Fibroblast of upper back skin (primary cell): ENCODE results near the gene FOXJ3.
A peak's percentile ranks its signal among the peaks of the same experiment; 100 is the strongest.

Experiments
- DNase-seq: peaks from one replicate; pipeline ENCODE4 v3.0.0-alpha.2; 2013

The FOXJ3 gene

DNA sequence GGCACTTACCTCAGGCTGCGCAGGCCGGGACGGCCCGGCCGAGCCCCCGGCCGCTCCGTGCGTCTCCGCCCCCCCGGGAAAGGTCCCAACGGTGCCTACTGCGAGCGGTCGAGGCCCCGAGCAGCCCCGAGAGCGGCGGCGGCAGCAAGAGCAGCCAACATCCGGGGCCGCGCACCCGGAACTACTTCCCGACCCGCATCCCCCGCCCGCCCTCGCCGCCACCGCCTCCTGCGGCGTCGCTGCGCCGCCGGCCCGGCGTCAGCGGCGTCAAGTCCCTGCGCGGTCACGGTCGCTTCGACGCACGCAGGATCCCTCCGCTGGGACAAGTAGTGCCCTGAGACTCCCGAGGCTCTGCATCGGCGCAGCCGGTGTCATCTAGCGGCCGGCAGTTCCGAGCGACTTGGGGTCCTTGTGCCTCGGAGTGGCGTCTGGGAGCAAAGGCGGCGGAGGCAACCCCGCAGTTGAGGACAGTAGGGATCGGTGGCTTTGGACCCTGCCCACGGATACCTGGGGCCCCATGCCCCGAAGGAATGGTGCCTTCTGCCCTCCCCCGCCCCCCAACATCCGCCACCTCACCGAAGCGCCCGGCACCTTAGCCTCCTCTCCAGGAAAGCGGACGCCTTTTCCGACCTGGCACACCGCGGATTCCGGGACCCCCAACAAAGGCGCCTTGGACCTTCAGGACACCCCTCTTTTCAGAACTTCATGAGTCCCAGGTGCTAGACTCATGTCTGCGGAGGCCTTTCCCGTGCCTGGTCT is at the start of gene FOXJ3:
TSS of gene FOXJ3 (minus strand) at position 186 of the 759 bp plus-strand sequence. CDS start 24,142 bp downstream, outside the sequence.
- peak; percentile 94 for DNase-seq

DNA sequence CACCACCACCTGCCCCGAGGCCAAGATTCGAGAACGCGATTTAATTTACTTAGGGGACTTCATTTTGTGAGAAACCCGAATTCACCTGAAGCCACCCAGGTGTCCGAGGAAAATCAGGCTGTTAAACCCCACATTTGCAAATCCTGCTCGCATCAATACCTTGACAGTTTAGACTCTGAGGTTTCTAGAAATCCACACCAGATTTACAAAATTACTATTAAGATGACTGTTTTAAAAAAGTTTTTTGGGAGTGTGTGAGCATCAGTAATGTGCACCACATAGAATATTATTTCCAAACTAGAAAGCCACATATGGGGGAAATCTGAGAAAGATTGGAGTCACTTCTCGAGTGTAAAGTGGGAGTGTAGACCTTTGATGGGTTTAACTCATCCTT is 46.2 kb upstream of the FOXJ3 start:
- no peak for DNase-seq

DNA sequence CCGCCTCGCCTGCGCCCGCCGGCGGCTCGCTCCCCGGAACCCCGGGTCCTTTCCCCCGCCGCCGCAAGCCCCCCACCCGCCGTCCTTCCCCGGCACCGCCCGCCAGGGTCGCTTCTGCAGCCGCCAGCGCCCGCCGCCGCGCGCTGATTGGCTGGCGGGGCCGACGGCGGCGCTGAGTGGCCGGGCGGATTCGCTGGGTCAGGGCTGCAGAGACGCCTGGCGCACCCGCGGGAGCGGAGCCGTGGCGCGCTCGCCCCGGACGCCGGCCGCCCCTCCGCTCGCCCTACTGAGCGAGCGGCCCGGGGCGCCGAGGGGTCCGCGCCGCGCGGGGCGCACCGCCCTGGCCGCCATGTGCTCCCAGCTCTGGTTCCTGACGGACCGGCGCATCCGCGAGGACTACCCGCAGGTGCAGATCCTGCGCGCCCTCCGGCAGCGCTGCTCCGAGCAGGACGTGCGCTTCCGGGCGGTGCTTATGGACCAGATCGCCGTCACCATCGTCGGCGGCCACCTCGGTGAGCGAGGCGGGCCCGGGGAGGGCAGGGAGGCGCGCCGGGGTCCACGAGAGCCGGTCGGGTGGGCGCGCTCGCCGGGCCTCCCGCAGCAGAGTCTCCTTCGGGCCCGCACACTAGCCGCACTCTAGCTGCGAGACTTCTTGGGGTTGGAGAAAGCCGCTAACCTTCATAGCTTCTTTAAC is 45.7 kb upstream of the FOXJ3 start, which contains the start of gene RIMKLA:
TSS of gene RIMKLA (plus strand) at position 207 of the 694 bp plus-strand sequence. CDS start at position 350, 143 bp downstream.
- peak; percentile 11 for DNase-seq

DNA sequence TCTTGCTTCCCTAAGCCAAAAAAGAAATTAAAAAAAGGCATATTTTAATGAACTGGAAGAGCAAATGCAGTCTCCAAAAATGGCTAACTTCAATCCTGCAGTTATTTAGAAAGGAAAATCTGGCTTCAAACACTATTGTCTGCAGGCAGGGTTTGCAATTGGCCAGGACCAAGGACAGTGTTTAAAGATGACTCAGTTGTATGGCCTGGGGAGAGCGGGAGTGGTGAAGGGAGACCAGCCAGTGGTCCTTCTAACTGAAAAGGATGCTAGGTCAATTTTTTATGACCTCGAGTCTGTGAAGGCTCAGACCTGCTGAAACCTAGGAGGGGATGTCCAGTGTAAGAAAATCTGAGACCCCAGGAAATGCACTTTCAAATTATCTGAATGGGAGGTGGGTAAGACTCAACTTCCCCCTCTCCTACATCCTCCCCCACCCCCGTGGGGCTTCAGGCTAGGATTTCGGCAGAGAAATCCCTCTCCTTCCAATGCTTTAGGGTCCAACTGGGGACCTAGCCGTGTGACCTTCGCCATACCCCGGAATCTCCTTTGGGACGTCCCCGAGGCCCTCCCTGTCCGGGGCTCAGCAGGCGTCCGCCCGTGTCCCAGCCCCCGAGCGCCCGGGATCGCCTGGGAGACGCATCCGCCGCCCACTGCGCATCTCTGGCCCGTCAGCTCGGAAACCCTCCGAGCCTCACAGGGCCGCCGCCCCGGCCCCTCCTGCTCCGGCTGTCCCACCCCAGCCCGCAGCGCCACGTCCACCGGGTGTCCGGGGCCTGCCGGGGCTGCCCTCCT is 45.0 kb upstream of the FOXJ3 start:
- peak; percentile 22 for DNase-seq

DNA sequence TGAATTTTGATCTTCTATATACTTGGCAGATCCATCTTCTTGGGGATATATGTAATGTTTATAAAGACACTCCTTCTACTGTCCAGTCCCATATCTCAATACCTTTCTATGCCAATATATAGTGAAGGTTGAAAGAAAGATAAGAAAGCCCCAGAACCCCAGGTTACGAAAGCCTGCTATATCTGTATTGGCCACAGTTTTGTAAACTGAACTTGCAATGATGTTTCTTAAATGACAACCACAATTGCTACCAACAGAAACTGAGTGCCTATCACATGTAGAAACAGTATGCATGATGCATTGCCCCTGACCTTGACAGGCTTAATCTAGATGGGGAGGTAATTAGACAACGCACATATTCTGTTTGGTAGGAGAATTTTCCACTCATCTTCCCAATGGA is 37.8 kb upstream of the FOXJ3 start:
- no peak for DNase-seq

DNA sequence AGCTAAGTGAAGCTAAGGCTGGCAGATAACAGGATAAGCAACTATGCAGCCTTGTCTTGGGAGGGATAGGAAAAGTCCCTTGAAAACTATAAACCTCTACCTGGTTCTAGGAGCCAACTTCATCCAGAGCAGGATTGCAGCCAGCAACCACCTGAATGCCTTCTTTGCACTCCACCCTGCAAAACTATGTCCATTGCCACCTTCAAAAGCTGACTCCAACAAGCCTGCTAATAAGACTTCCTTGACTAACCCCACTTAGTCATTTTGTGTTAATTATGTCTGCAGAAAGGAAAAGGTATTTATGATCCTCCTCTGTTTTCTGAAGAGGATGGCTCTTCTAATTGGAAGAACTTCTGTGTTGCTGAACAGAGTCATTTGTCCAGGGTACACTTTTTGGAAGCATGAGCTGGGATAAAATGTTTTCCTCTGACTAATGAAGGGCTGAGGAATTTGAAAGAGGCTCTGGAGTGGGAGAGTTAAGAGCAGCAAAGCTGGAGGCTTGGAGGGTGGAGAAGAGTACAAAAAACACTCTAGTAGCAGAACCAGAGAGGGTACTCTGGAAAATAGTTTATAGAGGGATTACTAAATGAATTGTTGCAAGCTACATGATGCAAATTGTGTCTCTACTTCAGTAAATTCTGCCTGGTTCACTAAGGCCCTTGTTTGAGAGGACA is 36.0 kb upstream of the FOXJ3 start:
- no peak for DNase-seq

DNA sequence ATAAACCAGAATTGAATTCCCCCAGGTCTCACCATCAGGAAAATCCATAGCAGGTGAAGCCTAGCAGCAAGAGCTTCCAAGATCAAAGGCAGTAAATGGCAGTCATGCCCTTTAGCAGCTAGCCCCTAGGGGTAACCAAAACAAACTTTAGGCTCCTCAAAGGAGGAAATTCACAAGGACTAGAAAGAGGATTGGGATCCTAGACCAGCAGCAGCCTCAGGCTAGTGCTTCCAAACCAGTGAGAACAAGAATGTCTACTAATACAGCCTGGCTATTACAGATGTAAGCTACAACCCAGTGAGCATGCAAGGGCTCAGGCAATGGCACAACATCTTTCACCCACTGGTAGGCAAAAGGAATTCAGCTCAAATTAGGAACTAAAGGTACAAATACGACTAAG is 34.4 kb upstream of the FOXJ3 start:
- no peak for DNase-seq

DNA sequence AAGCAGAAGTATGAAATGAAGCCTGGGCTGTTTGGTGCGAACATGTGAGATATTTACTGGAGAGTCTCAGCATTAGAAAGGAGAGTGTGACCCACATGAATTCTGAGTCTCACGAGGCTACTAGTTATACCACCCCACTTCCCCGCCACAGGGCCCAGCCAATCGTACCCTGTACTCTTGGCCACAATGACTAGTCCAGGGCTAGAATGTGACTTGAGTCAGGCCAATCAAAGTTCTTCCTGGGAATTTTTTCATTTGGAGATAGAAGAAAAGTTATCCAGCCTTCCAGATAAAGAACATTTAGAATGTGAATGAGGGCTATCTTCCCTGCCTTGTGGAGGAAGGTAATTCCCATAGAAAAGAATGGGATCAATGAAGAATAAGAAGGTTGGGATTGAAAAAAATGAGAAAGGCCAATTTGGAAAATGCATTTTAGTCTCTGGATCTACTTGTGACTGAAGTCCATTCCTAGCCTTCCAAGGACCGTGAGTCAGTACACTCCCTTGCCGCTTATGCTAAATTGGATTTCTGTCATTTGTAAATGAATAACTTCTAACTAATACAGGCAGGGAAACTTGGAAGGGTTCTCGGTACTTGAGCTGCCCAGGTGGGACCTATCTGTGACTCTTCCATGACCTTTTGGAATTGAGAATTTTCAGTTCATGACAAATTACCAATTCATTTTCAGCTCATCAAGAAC is 33.2 kb upstream of the FOXJ3 start:
- DNase-seq = no peak

DNA sequence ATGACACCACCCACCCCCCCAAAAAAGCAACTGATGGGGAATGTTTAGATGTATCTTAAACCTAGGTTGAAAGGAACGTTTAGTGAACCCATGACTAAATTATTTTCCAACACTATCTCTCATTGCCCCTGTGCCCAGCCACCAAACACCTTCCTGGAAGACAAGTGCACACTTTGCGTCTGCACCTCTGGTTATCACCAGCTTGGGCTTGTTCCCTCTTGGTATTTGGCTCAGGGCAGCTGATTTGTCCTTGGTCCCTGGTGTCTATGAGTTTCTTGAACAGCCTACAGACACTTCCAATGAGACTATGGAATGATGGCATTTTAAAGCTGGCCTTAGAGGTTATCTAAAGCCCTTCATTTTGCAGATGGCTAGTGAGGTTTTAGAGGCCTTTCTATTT is 30.1 kb upstream of the FOXJ3 start:
- DNase-seq = no peak

DNA sequence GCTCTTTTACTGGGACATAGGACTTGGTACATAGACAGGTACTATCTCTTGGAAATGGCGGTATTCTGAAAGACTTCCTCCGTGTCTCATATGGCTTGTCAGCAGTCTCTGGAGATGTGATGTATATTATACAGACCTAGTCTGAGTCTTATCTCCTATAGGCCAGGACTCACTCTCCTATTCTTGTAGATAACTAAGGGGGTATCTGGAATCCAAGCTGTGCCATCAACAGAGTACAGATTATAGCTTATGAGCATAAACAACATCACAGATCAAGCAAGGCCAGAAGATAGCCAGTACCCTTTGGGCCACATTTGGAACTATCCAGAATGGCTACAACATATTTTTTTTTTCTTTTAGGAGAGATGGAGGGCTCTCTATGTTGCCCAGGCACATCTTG is 29.5 kb upstream of the FOXJ3 start:
- no peak for DNase-seq

DNA sequence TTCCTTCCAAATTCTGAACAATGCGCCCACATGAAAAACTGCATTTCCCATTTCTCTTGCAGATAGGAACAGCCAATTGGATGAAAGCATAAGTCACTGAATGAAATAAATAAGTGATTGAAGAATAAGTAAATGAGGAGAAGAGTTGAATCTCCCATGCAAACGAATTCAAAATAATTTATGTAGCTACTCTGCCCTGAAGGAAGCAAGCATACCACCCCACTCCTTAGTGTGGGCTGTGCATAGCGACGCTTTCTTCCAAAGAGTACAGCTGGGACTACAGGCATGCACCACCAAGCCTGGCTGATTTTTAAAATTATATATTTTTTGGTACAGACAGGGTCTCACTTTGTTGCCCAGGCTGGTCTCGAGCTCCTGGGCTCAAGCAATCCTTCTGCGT is 29.1 kb upstream of the FOXJ3 start:
- DNase-seq = no peak

DNA sequence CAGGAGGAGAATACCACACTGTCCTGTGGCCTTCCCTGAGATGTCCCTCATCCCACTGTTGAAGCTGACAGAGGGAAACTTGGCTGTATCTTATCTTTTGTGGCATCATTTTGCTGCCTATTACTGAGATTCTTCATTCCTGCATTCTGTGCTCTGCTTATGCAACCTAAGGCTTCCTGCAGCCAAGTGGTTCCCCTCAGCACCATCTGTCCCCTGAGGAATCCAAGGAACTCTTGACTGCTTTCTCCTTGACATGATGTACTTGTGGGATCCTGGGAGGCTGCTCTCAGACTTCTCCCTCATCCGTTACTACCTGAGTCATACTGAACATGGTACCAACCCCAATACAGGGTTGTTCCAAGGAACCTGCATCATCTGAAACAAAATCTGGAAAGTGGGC is 24.4 kb upstream of the FOXJ3 start:
- DNase-seq = no peak

DNA sequence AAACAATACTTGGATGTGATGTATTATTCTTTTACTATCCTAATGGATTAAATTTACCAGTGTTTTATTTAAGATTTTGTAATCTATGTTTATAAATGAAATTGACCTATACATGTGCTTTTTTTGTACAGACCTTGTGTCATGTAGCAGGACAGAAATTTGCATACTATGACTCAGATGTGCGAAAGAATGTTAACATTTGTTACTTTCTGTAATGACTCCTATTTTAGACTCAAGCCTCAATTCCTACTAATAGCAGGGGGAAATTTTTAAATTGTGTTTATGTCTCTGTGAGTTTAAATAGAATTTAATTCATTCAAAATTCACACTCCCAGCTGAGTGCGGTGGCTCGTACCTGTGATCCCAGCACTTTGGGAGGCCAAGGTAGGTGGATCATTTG is 23.8 kb upstream of the FOXJ3 start:
- no peak for DNase-seq

DNA sequence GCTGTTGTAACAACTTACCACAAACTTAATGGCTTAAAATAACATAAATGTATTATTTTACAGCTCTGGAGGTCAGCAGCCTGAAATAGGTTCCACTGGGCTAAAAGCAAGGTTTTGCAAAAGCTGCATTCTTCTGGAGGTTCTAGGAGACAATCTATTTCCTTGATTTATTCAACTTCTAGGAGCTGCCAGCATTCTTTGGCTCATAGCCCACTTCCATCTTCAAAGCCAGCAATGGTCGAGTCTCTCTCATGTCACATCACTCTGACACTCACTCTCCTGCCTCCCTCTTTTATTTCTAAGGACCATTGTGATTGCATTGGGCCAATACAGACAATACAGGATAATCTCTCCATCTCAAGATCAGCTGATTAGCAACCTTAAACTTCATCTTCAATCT is 15.1 kb upstream of the FOXJ3 start:
- no peak for DNase-seq

DNA sequence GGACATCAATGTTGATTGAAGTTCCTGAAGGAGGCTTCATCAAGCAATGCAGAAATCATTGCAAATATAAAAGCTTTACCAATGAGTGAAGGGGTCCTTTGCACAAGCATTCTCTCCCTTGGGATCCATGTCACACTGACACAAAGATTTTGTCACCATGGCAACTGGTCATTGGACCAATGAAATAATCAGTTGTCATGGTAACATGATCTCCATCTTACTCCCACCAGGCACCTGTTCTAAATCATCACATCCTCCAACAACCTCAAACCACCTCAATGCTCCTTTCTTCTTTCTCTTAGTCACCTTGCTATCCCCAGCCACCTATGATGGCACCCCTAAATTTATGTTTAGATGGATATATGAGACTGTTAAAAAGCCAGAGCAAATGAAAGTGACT is 13.5 kb upstream of the FOXJ3 start:
- no peak for DNase-seq

DNA sequence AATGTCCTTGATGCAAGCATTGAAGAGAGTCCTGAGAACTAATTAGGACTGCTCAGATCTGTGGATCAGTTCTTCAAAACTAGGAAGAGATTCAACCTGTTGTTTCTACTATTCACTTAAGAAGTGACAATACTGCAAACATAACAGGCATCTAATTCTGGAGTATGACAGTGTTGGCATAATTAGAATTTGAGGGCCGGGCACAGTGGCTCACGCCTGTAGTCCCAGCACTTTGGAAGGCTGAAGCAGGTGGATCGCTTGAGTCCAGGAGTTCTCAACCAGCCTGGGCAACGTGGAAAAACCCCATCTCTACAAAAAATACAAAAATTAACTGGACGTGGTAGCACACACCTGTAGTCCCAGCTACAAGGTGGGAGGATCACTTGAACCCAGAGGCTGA is 8.0 kb upstream of the FOXJ3 start:
- DNase-seq = no peak

DNA sequence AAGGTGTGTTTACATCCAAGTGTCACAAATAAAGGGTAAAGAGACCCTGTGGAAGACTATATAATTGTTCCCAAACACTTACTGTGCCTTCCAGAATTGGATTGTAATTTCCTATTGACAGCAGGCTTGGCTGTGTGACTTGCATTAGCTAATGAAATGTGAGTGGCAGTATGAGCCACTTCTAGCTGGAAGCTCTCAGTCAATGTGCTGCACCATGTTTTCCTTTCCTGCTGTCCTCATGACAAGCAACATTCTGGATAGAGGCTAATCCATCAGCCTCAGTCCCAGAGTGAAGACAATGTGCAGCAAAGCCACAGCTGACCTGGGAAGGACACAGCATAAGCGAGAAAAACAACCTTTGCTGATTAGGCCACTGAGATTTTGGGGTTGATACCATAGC is 5.9 kb upstream of the FOXJ3 start:
- no peak for DNase-seq

DNA sequence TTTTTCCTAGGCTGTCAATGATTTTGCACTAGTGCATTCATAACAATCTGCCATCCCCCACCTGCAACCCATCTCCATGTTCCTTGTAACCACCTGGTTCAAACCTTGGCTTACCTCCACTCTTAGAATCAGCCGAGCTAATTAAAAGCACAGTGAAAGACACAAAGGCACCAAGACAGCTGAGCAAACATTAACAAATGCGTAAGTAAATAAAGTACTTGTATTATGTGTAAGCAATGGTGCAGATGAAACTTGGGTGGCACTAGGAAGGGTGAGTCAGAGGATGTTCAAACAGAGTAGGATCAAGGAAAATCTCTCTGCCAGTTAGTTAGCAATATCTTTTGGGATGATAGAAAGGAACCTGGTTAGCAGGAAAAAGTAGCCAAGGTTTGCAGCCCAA is 5.1 kb upstream of the FOXJ3 start:
- no peak for DNase-seq

DNA sequence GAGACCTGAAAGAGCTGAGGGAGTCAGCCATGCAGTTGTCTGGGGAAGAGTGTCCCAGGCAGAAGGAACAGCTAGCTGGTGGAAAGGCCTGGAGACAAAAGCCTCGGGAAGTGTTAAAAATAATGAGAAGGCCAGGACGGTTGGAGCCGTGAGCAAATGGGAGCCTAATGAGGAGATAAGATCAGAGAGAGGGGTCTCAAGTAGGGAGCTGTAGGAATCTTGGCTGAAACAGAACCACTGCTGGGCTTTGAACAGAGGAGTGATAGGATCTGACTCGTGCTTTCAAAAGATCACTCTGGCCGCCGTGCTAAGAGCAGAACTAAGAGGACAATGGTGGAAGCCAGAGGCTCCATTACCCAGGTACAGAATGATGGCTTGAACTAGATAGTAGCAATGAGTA is 1.9 kb upstream of the FOXJ3 start:
- no peak for DNase-seq

DNA sequence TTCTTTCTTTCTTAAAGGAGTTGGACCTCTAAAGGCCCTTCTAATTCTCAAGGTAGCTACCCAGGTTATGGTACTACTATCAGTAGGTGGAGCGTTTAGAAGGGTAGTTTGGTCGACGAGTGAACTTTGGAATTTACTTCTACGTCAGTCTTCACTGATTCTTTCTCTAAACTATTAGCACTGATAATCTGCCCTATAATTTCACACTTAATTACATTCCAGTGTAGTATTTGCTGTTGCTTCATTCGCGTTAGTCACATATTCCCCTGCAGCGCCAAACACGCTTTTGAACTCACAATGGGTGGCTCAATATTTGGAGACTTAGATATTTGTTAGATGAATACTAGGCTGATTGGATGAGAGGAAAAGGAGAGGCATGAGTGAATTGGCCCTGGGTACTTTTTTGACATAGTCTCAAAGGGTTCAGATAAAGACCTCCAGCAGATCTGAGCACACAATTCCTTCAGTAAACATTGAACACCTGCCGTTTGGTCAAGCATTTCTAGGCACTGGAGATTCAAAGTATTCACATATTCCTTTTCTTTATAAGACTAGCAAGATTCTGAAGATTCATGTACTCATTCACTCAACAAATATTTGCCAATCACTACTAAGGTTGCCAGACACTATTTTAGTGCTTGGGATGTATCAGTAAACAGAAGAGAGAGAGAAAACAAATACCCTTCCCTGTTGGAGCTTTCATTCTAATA is 929 bp upstream of the FOXJ3 start:
- peak; percentile 57 for DNase-seq

DNA sequence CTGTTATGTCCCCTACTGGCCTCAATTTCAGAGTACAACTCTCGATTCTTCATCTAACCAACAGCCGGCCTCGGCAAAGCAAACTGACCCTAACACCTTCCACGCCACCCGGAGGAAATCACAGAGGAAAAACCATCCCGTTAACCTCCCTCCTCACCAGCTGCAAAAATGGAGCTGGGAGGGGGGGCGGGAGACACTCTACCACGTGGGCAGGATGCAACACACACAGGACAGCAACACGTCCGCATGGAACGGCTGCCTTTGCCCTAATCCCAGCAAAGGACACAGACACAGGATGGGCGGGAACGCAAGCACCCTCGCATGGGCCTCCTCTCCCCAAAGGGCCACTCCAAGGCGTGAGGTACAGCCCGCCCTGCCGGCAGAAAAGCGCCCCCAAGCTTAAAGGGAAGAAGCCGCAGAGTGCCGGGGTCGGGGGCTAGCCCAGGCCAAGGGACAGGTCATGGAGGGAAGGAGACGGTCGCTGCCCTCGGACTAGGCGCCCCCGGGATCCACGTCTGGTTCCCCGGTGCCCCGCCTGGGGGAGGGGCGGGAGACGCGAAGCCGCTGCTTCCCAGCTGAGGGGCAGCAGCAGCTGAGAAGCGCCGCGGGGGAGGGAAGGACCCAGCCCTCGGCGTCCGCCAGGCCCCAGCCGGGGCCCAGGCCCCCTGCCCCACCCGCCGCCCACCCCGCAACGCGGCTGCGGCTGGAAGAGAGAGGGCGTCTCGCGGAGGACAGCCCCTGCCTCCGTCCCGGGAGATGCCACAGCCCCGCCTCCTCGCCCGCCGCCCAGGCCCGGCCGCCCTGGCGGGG is 590 bp downstream of the FOXJ3 start:
- peak; percentile 47 for DNase-seq
